Activated CD8-positive, alpha-beta memory T cell treated with anti-CD3 and anti-CD28 coated beads for 1 hour (primary cell): ENCODE results near the gene UNC45A.
A peak's percentile ranks its signal among the peaks of the same experiment; 100 is the strongest.

Experiments
- DNase-seq, 2 donors: peaks; one replicate each; pipeline ENCODE4 v3.0.0-alpha.2; 2020; ENCODE audit warnings: low read depth in 1 of 2; ENCODE audit errors: extremely low read depth in 1 of 2

Gene UNC45A

GRCh38 chr15:90942354-90943120 lies 7.5 kb downstream of the UNC45A start:
- no peak for DNase-seq

GRCh38 chr15:90945091-90945490 lies 10.0 kb downstream of the UNC45A start:
- no peak for DNase-seq

GRCh38 chr15:90946538-90946937 lies 11.5 kb downstream of the UNC45A start:
- no peak for DNase-seq

- no peak for DNase-seq
Observed at GRCh38 chr15:90946941-90947576, 12.0 kb downstream of the UNC45A start.

- no peak for DNase-seq
Observed at GRCh38 chr15:90947577-90948357, 12.7 kb downstream of the UNC45A start.

GRCh38 chr15:90948506-90948905 lies 13.4 kb downstream of the UNC45A start:
- DNase-seq: no peak

- no peak for DNase-seq
Observed at GRCh38 chr15:90949979-90950675, 15.0 kb downstream of the UNC45A start.

GRCh38 chr15:90950676-90951075 lies 15.6 kb downstream of the UNC45A start:
- no peak for DNase-seq

- DNase-seq: no peak
Observed at GRCh38 chr15:90952901-90953677, 18.0 kb downstream of the UNC45A start.

- no peak for DNase-seq
Observed at GRCh38 chr15:90953947-90954711, 19.0 kb downstream of the UNC45A start.

GRCh38 chr15:90954712-90955623 lies 19.9 kb downstream of the UNC45A start, which contains the start of gene RCCD1:
RCCD1 (plus strand) TSS chr15:90954884; CDS start chr15:90956735, 1,851 bp downstream.
- peak in 1 of 2 donors; percentile 70 for DNase-seq

- no peak for DNase-seq
Observed at GRCh38 chr15:90955624-90956273, 20.7 kb downstream of the UNC45A start.

GRCh38 chr15:90956274-90957030 lies 21.4 kb downstream of the UNC45A start:
- DNase-seq: peak in 1 of 2 donors; percentile 56

- no peak for DNase-seq
Observed at GRCh38 chr15:90957031-90957790, 22.1 kb downstream of the UNC45A start.

GRCh38 chr15:90957791-90958190 lies 22.7 kb downstream of the UNC45A start:
- DNase-seq: no peak

- DNase-seq: no peak
Observed at GRCh38 chr15:90959028-90959595, 24.0 kb downstream of the UNC45A start.
